ENCODE results near the gene GMPR.

Gene GMPR

DNA sequence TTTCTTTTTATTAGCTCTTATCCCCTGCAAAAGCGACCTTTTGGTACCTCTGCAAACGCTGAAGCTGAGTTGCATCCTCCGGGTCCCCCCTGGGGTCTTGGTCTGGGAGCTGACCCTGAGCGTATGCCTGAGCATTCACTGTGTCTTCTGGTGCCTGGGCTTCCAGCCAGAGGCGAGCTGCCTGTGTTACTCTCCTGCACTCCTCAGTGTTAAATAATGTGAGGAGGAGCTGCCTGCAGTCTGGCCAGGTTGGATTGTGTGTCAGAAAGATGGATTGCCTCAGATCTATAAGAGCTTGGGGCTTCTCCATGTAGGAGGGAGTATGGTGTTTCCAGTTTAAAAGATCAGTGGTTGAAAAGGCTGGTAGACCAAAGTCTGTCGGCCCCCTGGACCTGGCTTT lies 8.7 kb upstream of the GMPR start:
- TF ChIP-seq, protein P1, sequence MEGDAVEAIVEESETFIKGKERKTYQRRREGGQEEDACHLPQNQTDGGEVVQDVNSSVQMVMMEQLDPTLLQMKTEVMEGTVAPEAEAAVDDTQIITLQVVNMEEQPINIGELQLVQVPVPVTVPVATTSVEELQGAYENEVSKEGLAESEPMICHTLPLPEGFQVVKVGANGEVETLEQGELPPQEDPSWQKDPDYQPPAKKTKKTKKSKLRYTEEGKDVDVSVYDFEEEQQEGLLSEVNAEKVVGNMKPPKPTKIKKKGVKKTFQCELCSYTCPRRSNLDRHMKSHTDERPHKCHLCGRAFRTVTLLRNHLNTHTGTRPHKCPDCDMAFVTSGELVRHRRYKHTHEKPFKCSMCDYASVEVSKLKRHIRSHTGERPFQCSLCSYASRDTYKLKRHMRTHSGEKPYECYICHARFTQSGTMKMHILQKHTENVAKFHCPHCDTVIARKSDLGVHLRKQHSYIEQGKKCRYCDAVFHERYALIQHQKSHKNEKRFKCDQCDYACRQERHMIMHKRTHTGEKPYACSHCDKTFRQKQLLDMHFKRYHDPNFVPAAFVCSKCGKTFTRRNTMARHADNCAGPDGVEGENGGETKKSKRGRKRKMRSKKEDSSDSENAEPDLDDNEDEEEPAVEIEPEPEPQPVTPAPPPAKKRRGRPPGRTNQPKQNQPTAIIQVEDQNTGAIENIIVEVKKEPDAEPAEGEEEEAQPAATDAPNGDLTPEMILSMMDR (IDR thresholded peaks at IDR 0.05; ENCODE audit: insufficient read depth, low read length, poor library complexity, severe bottlenecking): no peak
- TF ChIP-seq EZH2phosphoT487 (conservative IDR thresholded peaks at IDR 0.05; ENCODE audit: low read length): no peak
- H3K9me2 ChIP-seq (replicated peaks; ENCODE audit: insufficient read depth, low read length): no peaks in the 10 kb centered on the region
- H3K9ac ChIP-seq (ENCODE audit: low read length): no peak overlapping the region
- H3K27ac ChIP-seq (ENCODE audit: low read depth, low read length): no peak overlapping the region
- no peaks in the 10 kb centered on the region for H3K79me2 ChIP-seq (ENCODE audit: insufficient read depth, low read length)
- no peak overlapping the region for H3K4me3 ChIP-seq (ENCODE audit: insufficient read depth, low read length, poor library complexity, severe bottlenecking)
- no peak overlapping the region for H3K4me2 ChIP-seq (ENCODE audit: low read depth, low read length, poor library complexity, severe bottlenecking)
- no peaks in the 10 kb centered on the region for H3K27me3 ChIP-seq (ENCODE audit: low read length)
- no peaks in the 10 kb centered on the region for H3K9me3 ChIP-seq (ENCODE audit: insufficient read depth, low read length)
- H4K20me1 ChIP-seq (ENCODE audit: low read depth, low read length): no peaks in the 10 kb centered on the region
- H3F3A ChIP-seq (ENCODE audit: insufficient read depth): no peaks in the 10 kb centered on the region
- no peaks in the 10 kb centered on the region for H3K36me3 ChIP-seq (ENCODE audit: low read length)
- H2AFZ ChIP-seq (ENCODE audit: low read depth, low read length, severe bottlenecking): no peak overlapping the region

DNA sequence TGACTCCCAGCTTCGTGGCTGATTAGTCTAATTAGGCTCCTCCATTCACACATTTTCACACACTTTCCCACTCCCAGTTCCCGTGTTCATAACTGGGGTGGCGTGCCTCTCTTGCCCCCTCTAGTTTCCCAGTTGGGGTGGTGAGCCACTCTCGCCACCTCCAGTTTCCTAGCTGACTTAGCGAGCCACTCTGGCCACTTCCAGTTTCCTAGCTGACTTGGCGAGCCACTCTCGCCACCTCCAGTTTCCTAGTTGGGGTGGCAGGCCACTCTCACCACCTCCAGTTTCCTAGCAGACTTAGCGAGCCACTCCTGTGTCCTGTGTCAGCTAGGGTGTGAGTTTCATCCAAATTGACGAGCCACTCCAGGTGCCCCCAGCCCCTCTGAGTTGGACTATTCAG lies 7.4 kb upstream of the GMPR start:
- no peak overlapping the region for H3K4me2 ChIP-seq (ENCODE audit: low read depth, low read length, poor library complexity, severe bottlenecking)
- TF ChIP-seq, protein P1 (IDR thresholded peaks at IDR 0.05; ENCODE audit: insufficient read depth, low read length, poor library complexity, severe bottlenecking): no peak
- TF ChIP-seq EZH2phosphoT487 (conservative IDR thresholded peaks at IDR 0.05; ENCODE audit: low read length): no peak
- H3K9ac ChIP-seq (ENCODE audit: low read length): no peak overlapping the region
- H3K79me2 ChIP-seq (ENCODE audit: insufficient read depth, low read length): no peaks in the 10 kb centered on the region
- H3K27ac ChIP-seq (ENCODE audit: low read depth, low read length): no peak overlapping the region
- no peaks in the 10 kb centered on the region for H3K36me3 ChIP-seq (ENCODE audit: low read length)
- no peaks in the 10 kb centered on the region for H3K9me3 ChIP-seq (ENCODE audit: insufficient read depth, low read length)
- H3F3A ChIP-seq (ENCODE audit: insufficient read depth): no peaks in the 10 kb centered on the region
- no peak overlapping the region for H2AFZ ChIP-seq (ENCODE audit: low read depth, low read length, severe bottlenecking)
- H4K20me1 ChIP-seq (ENCODE audit: low read depth, low read length): no peaks in the 10 kb centered on the region
- no peaks in the 10 kb centered on the region for H3K9me2 ChIP-seq (replicated peaks; ENCODE audit: insufficient read depth, low read length)
- H3K27me3 ChIP-seq (ENCODE audit: low read length): no peaks in the 10 kb centered on the region
- H3K4me3 ChIP-seq (ENCODE audit: insufficient read depth, low read length, poor library complexity, severe bottlenecking): no peak overlapping the region

DNA sequence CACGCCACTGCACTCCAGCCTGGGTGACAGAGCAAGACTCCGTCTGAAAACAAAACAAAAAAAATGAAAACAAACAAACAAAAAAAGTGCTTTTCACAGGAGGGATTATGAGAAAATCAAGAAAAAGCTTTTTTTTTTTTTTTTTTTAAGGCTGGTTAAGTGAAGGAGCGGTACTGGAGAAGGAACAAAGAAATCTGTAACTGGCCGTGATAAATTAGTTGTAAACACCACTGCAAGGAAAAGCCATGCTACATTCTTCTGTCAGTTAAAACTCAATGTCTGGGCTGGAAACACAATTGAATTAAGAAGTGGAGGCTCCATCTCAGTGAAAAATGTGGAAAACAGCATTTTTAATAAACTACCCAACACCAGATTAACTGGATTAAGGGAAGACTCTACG lies 6.3 kb upstream of the GMPR start:
- H3F3A ChIP-seq (ENCODE audit: insufficient read depth): no peaks in the 10 kb centered on the region
- H4K20me1 ChIP-seq (ENCODE audit: low read depth, low read length): no peaks in the 10 kb centered on the region
- no peaks in the 10 kb centered on the region for H3K27me3 ChIP-seq (ENCODE audit: low read length)
- H3K9ac ChIP-seq (ENCODE audit: low read length): no peak overlapping the region
- H3K9me2 ChIP-seq (replicated peaks; ENCODE audit: insufficient read depth, low read length): no peaks in the 10 kb centered on the region
- H2AFZ ChIP-seq (ENCODE audit: low read depth, low read length, severe bottlenecking): no peak overlapping the region
- no peaks in the 10 kb centered on the region for H3K79me2 ChIP-seq (ENCODE audit: insufficient read depth, low read length)
- no peaks in the 10 kb centered on the region for H3K9me3 ChIP-seq (ENCODE audit: insufficient read depth, low read length)
- no peaks in the 10 kb centered on the region for H3K36me3 ChIP-seq (ENCODE audit: low read length)
- no peak overlapping the region for H3K27ac ChIP-seq (ENCODE audit: low read depth, low read length)
- no peak overlapping the region for H3K4me3 ChIP-seq (ENCODE audit: insufficient read depth, low read length, poor library complexity, severe bottlenecking)
- TF ChIP-seq EZH2phosphoT487 (conservative IDR thresholded peaks at IDR 0.05; ENCODE audit: low read length): no peak
- TF ChIP-seq, protein P1 (IDR thresholded peaks at IDR 0.05; ENCODE audit: insufficient read depth, low read length, poor library complexity, severe bottlenecking): no peak
- H3K4me2 ChIP-seq (ENCODE audit: low read depth, low read length, poor library complexity, severe bottlenecking): no peak overlapping the region

All from SU-DHL-6 (cell line).